Ishikawa (cell line): ENCODE results near the gene DUSP22.

ENCODE experiments used
- CEBPB ChIP-seq: IDR thresholded peaks from 2 replicates; pipeline ENCODE4 v1.6.1; 2012
- EGR1 ChIP-seq: IDR thresholded peaks from 2 replicates; pipeline ENCODE4 v1.6.1; 2012
- EP300 ChIP-seq: IDR thresholded peaks from 2 replicates; pipeline ENCODE4 v1.6.1; 2012; ENCODE audit warnings: borderline replicate concordance
- YY1 ChIP-seq: IDR thresholded peaks from 2 replicates; pipeline ENCODE4 v1.6.1; 2012; ENCODE audit warnings: low read depth
- TF ChIP-seq, protein P1 (sequence below): IDR thresholded peaks from 2 replicates; pipeline ENCODE4 v1.6.1; 2012

- TF ChIP-seq EGR1 (no peak), CEBPB (no peak), YY1 (no peak), EP300 (no peak)
- TF ChIP-seq, protein P1, sequence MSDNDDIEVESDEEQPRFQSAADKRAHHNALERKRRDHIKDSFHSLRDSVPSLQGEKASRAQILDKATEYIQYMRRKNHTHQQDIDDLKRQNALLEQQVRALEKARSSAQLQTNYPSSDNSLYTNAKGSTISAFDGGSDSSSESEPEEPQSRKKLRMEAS: no peak
These were observed 53.6 kb downstream of the DUSP22 start for GRCh38 chr6:345747-346385.
